ENCODE measurements around the gene ESRRB.

ESRRB gene

DNA sequence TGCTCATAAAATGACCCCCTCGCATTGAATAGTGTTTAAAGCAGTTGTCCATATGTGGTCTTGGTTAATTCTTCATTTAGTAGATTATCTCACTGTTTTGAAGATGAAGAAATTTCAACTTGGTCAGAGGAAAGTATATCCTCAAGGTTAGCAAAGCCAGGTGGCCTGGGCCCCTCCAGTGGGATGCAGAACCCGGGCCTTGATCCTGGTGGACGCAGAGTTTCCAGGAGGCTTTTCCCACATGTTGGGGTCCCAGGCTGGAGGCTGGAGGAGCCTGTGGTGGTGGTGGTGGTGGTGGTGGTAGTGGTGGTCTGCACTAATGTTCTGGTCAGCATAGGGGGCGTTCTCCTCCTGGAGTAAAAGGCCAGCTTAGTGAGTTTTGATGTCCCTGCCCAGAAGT is 85.9 kb downstream of the ESRRB start:
- TF ChIP-seq RAD21 (IDR thresholded peaks at IDR 0.05; ENCODE audit: low read depth): no peak
- TF ChIP-seq CEBPB (IDR thresholded peaks at IDR 0.05): no peak
- no peak for TF ChIP-seq CREB1 (IDR thresholded peaks at IDR 0.05; ENCODE audit: low read depth)
- no peak for TF ChIP-seq REST (IDR thresholded peaks at IDR 0.05; ENCODE audit: low read depth)
- TF ChIP-seq ZBTB7A (IDR thresholded peaks at IDR 0.05; ENCODE audit: low read depth): no peak
- TF ChIP-seq FOXM1 (IDR thresholded peaks at IDR 0.05; ENCODE audit: borderline replicate concordance, low read depth): no peak
- no peak for TF ChIP-seq TEAD4 (IDR thresholded peaks at IDR 0.05)

GRCh38 chr14:76462330-76462729 is 86.4 kb downstream of the ESRRB start:
- TF ChIP-seq FOXM1 (IDR thresholded peaks at IDR 0.05; ENCODE audit: borderline replicate concordance, low read depth) (no peak), EGR1 (IDR thresholded peaks at IDR 0.05) (no peak), CREB1 (IDR thresholded peaks at IDR 0.05; ENCODE audit: low read depth) (no peak), ZBTB7A (IDR thresholded peaks at IDR 0.05; ENCODE audit: low read depth) (no peak), TEAD4 (IDR thresholded peaks at IDR 0.05) (no peak), REST (IDR thresholded peaks at IDR 0.05; ENCODE audit: low read depth) (no peak), EP300 (IDR thresholded peaks at IDR 0.05; ENCODE audit: borderline replicate concordance) (no peak), CEBPB (IDR thresholded peaks at IDR 0.05) (no peak), RAD21 (IDR thresholded peaks at IDR 0.05; ENCODE audit: low read depth) (no peak), YY1 (IDR thresholded peaks at IDR 0.05; ENCODE audit: low read depth) (no peak), TCF12 (IDR thresholded peaks at IDR 0.05; ENCODE audit: low read depth) (no peak), NFIC (IDR thresholded peaks at IDR 0.05) (no peak), TAF1 (IDR thresholded peaks at IDR 0.05; ENCODE audit: low read depth) (no peak)
- TF ChIP-seq, protein P1, sequence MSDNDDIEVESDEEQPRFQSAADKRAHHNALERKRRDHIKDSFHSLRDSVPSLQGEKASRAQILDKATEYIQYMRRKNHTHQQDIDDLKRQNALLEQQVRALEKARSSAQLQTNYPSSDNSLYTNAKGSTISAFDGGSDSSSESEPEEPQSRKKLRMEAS (IDR thresholded peaks at IDR 0.05): no peak
- TF ChIP-seq, protein P2, sequence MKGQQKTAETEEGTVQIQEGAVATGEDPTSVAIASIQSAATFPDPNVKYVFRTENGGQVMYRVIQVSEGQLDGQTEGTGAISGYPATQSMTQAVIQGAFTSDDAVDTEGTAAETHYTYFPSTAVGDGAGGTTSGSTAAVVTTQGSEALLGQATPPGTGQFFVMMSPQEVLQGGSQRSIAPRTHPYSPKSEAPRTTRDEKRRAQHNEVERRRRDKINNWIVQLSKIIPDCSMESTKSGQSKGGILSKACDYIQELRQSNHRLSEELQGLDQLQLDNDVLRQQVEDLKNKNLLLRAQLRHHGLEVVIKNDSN (IDR thresholded peaks at IDR 0.05): no peak

GRCh38 chr14:76463105-76463504 is 87.2 kb downstream of the ESRRB start:
- TF ChIP-seq, protein P2 (IDR thresholded peaks at IDR 0.05): no peak
- TF ChIP-seq CREB1 (IDR thresholded peaks at IDR 0.05; ENCODE audit: low read depth) (no peak), TEAD4 (IDR thresholded peaks at IDR 0.05) (no peak), ZBTB7A (IDR thresholded peaks at IDR 0.05; ENCODE audit: low read depth) (no peak), TCF12 (IDR thresholded peaks at IDR 0.05; ENCODE audit: low read depth) (no peak), YY1 (IDR thresholded peaks at IDR 0.05; ENCODE audit: low read depth) (no peak), CEBPB (IDR thresholded peaks at IDR 0.05) (no peak), FOXM1 (IDR thresholded peaks at IDR 0.05; ENCODE audit: borderline replicate concordance, low read depth) (no peak), NFIC (IDR thresholded peaks at IDR 0.05) (no peak), EGR1 (IDR thresholded peaks at IDR 0.05) (no peak), RAD21 (IDR thresholded peaks at IDR 0.05; ENCODE audit: low read depth) (no peak), EP300 (IDR thresholded peaks at IDR 0.05; ENCODE audit: borderline replicate concordance) (no peak), TAF1 (IDR thresholded peaks at IDR 0.05; ENCODE audit: low read depth) (no peak), REST (IDR thresholded peaks at IDR 0.05; ENCODE audit: low read depth) (no peak)
- TF ChIP-seq, protein P1 (IDR thresholded peaks at IDR 0.05): no peak

- no peak for TF ChIP-seq YY1 (IDR thresholded peaks at IDR 0.05; ENCODE audit: low read depth)
- no peak for TF ChIP-seq RAD21 (IDR thresholded peaks at IDR 0.05; ENCODE audit: low read depth)
- TF ChIP-seq, protein P2 (IDR thresholded peaks at IDR 0.05): no peak
- no peak for TF ChIP-seq CREB1 (IDR thresholded peaks at IDR 0.05; ENCODE audit: low read depth)
- TF ChIP-seq EP300 (IDR thresholded peaks at IDR 0.05; ENCODE audit: borderline replicate concordance): no peak
- TF ChIP-seq NFIC (IDR thresholded peaks at IDR 0.05): no peak
Measured at GRCh38 chr14:76464856-76465255, 88.9 kb downstream of the ESRRB start.
